Sigmoid colon (tissue), 7 donors: ENCODE data around the gene PDZD8. TPM values are rescaled to one million over a fixed set of nuclear protein-coding genes. Genes with fewer than 3 reads are reported as not detected.

ENCODE experiments used
- DNase-seq: peaks from one replicate; pipeline ENCODE4 v3.0.0-alpha.2; 2019
- H3K27ac ChIP-seq, 4 donors: fragments of 200-600 bp; sonication (generic); one replicate each; pipeline ENCODE4 v1.5.1; 2016 to 2019; ENCODE audit warnings: mild to moderate bottlenecking in 1 of 4
- H3K27me3 ChIP-seq, 3 donors: fragments of 200-600 bp; sonication (generic); one replicate each; pipeline ENCODE4 v1.5.1; 2019; ENCODE audit warnings: mild to moderate bottlenecking in 1 of 3
- H3K36me3 ChIP-seq, 4 donors: fragments of 200-600 bp; sonication (generic); one replicate each; pipeline ENCODE4 v1.5.1; 2016 to 2019
- H3K4me1 ChIP-seq, 4 donors: fragments of 200-600 bp; sonication (generic); one replicate each; pipeline ENCODE4 v1.5.1; 2017 to 2019
- H3K4me3 ChIP-seq, 4 donors: fragments of 200-600 bp; sonication (generic); one replicate each; pipeline ENCODE4 v1.5.1; 2017 to 2019; ENCODE audit warnings: mild to moderate bottlenecking in 2 of 4, moderate library complexity in 1 of 4
- H3K9me3 ChIP-seq, 4 donors: fragments of 200-600 bp in 3 of 4; sonication (generic) in 3 of 4; one replicate each; pipeline versions ENCODE4 v1.5.1 to v1.6.1; 2013 to 2019
- EP300 ChIP-seq, 4 donors: sonication (generic); formaldehyde crosslinking; IDR thresholded peaks; one replicate each; pipeline ENCODE4 v1.6.1; 2017; ENCODE audit warnings: antibody characterized with exemption in 4 of 4
- POLR2A ChIP-seq, 2 donors: fragments of 450-650 bp; IDR thresholded peaks; one replicate each; pipeline ENCODE4 v1.6.1; 2016; ENCODE audit warnings: antibody characterized with exemption in 2 of 2, mild to moderate bottlenecking in 2 of 2, moderate library complexity in 2 of 2
- POLR2AphosphoS5 ChIP-seq, 4 donors: sonication (generic); formaldehyde crosslinking; IDR thresholded peaks; one replicate each; pipeline ENCODE4 v1.6.1; 2017; ENCODE audit warnings: antibody characterized with exemption in 4 of 4
- WGBS, 2 donors: extraction: QIAGEN DNeasy Blood & Tissue Kit; methylation state at CpG; one replicate each; pipeline ENCODE4 v1.1.7; 2013; 5-methylcytosine and 5-hydroxymethylcytosine counted together
- intact Hi-C: fragments of 100-400 bp; cut with DNase I; formaldehyde crosslinking; loops from one replicate; pipeline ENCODE4 v1.15.1; 2023
- polyA plus RNA-seq, 3 donors: library from polyadenylated mRNA; stranded (reverse); fragments of 200-250 nt; gene quantifications; one replicate each; pipeline ENCODE4 v1.2.3, GENCODE V29; 2013
- total RNA-seq, 4 donors: library from RNA; depleted of rRNA; stranded (reverse); fragments of >200 nt; gene quantifications; one replicate each; pipeline ENCODE4 v1.1.0, GENCODE V29; 2016
- TF ChIP-seq, protein P1 (sequence below), 4 experiments: fragments of 450-650 bp in 3 of 4; fragments of 200-600 bp in 1 of 4; IDR thresholded peaks; one replicate each; pipeline ENCODE4 v1.5.1; 2016 to 2019; ENCODE audit warnings: antibody characterized with exemption in 4 of 4, mild to moderate bottlenecking in 3 of 4, moderate library complexity in 2 of 4
- donor health status: healthy with polysubstance abuse.
- donor health status: Bipolar disorder and iron deficiency.
- donor health status: healthy.

PDZD8 gene
- total and polyA plus RNA-seq, 7 donors, result 3.5 to 34.3 (median 25.2) TPM

DNA sequence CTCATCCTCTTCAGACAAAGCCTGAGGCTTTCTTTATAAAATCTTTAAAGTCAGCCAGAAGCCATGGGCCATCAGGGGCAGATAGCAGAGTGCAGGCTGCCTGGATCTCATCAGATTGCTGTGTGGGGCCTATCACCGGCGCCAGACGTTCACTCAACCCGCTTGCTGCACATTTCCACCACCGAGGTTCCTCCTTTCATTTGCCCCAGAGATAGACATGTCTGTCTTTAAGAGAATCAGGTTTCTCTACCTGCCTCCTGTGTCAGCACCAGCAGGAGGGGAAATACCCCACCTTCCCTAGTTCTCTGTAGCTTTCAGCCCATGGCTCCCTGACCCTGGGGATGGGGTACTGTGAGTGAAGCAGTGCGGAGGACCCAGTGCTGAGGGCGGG, 112.3 kb downstream of the PDZD8 start:
- 75 to 92% methylated on average over 7 of the region's 7 CpGs for WGBS, 2 donors
- H3K4me1 ChIP-seq, result no peaks in the 10 kb centered on the region
- intact Hi-C loops, result no loop called here
- DNase-seq, result no peak
- H3K4me3 ChIP-seq, result no peak overlapping the region
- no peaks in the 10 kb centered on the region for H3K36me3 ChIP-seq
- peaks cover 0 to 45% (median 6%) of the 10 kb centered on the region in 3 donors for H3K27me3 ChIP-seq
- no peak for TF ChIP-seq EP300 (IDR thresholded peaks at IDR 0.05)
- TF ChIP-seq, protein P1, sequence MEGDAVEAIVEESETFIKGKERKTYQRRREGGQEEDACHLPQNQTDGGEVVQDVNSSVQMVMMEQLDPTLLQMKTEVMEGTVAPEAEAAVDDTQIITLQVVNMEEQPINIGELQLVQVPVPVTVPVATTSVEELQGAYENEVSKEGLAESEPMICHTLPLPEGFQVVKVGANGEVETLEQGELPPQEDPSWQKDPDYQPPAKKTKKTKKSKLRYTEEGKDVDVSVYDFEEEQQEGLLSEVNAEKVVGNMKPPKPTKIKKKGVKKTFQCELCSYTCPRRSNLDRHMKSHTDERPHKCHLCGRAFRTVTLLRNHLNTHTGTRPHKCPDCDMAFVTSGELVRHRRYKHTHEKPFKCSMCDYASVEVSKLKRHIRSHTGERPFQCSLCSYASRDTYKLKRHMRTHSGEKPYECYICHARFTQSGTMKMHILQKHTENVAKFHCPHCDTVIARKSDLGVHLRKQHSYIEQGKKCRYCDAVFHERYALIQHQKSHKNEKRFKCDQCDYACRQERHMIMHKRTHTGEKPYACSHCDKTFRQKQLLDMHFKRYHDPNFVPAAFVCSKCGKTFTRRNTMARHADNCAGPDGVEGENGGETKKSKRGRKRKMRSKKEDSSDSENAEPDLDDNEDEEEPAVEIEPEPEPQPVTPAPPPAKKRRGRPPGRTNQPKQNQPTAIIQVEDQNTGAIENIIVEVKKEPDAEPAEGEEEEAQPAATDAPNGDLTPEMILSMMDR (IDR thresholded peaks at IDR 0.05), result no peak
- TF ChIP-seq POLR2AphosphoS5 (IDR thresholded peaks at IDR 0.05), result no peak
- no peak for TF ChIP-seq POLR2A (IDR thresholded peaks at IDR 0.05)
- H3K9me3 ChIP-seq, result no peaks in the 10 kb centered on the region
- H3K27ac ChIP-seq, result no peak overlapping the region

DNA sequence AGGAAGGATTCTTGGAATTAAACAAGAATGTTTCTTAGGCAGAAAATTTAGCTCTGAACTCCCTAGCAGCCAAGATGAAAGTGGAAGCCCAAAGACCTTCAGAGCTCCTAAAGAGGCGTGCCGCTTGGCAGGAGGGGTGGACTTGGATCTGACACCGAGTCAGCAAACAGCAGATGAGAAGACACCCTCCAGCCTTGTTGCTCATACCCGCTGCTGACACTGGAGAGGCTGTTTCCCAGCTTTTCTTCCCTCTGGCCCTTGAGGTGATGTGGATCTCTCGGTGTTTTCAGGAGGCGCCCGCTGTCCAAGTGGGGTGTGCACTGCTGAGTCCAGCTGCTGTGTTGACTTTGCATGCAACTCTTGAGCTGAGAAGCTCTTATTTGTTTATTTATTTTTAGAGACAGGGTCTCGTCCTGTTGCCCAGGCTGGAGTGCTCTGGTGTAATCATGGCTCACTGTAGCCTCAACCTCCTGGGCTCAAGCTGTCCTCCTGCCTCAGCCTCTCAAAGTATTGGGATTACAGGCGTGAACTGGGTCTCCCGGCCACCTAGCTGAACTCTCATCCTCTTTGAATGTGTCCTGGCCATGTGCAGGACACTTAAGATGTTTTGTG, 112.8 kb downstream of the PDZD8 start:
- H3K36me3 ChIP-seq, result no peaks in the 10 kb centered on the region
- H3K9me3 ChIP-seq, result no peaks in the 10 kb centered on the region
- WGBS, 2 donors, result 70 to 82% methylated on average over 10 of the region's 10 CpGs
- no peaks in the 10 kb centered on the region for H3K4me1 ChIP-seq
- intact Hi-C loops, result no loop called here
- H3K27ac ChIP-seq, result no peak overlapping the region
- TF ChIP-seq, protein P1 (IDR thresholded peaks at IDR 0.05), result no peak
- no peak for TF ChIP-seq POLR2A (IDR thresholded peaks at IDR 0.05)
- TF ChIP-seq EP300 (IDR thresholded peaks at IDR 0.05), result no peak
- no peak for TF ChIP-seq POLR2AphosphoS5 (IDR thresholded peaks at IDR 0.05)
- H3K27me3 ChIP-seq, result peaks cover 0 to 45% (median 6%) of the 10 kb centered on the region in 3 donors
- no peak for DNase-seq
- no peak overlapping the region for H3K4me3 ChIP-seq

DNA sequence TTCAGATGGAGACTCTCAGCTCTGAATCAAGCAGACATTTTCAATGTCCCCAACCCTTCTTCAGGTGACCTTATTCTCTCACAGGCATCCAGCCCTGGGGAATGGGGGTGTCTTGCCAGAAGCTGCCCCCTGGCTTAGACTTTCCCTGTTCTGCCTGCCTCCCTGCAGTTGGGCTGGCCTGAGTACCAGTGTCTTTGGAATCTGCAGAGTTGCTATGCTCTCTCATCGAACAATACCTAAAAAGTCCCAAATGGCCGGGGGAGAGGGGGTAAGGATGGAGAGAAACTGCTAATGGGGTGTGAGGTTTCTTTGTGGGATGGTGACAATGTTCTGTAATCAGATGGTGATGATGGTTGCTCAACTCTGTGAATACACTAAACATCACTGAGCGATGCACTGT, 113.7 kb downstream of the PDZD8 start:
- no peak for DNase-seq
- intact Hi-C loops, result no loop called here
- H3K36me3 ChIP-seq, result no peaks in the 10 kb centered on the region
- H3K4me3 ChIP-seq, result no peak overlapping the region
- no peaks in the 10 kb centered on the region for H3K9me3 ChIP-seq
- no peak overlapping the region for H3K27ac ChIP-seq
- WGBS, 2 donors, result 90 to 93% methylated on average over 3 of the region's 3 CpGs
- H3K4me1 ChIP-seq, result no peaks in the 10 kb centered on the region
- H3K27me3 ChIP-seq, result peaks cover 0 to 45% (median 6%) of the 10 kb centered on the region in 3 donors
- TF ChIP-seq, protein P1 (IDR thresholded peaks at IDR 0.05), result no peak
- TF ChIP-seq EP300 (IDR thresholded peaks at IDR 0.05) (no peak), POLR2A (IDR thresholded peaks at IDR 0.05) (no peak), POLR2AphosphoS5 (IDR thresholded peaks at IDR 0.05) (no peak)

DNA sequence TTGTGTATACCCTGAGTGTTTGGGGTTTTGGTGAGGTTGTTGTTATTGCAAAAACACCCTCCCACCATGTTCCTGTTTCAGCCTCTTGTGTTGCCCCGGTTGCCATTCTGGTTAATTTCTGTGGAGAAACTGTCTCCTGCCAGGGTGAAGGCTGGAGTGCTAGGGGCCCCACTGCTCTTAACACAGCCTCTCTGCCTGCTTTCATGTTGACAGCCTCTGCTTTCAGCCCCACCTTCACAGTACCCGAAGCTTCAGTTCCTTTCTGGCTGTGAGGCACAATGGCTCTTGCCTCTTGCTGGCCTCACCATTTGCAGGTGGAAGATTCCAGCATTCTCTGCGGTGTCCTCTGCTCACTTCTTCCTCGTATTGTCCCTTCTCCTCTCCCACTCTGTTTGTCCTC, 115.2 kb downstream of the PDZD8 start:
- Histone ChIP-seq H3K27ac (no peak overlapping the region), H3K36me3 (no peaks in the 10 kb centered on the region), H3K27me3 (peaks cover 0 to 45% (median 6%) of the 10 kb centered on the region in 3 donors), H3K9me3 (no peaks in the 10 kb centered on the region), H3K4me1 (no peaks in the 10 kb centered on the region), H3K4me3 (no peak overlapping the region)
- intact Hi-C loops, result no loop called here
- 55 to 65% methylated on average over 4 of the region's 4 CpGs for WGBS, 2 donors
- no peak for DNase-seq
- TF ChIP-seq POLR2AphosphoS5 (IDR thresholded peaks at IDR 0.05), result no peak
- no peak for TF ChIP-seq EP300 (IDR thresholded peaks at IDR 0.05)
- no peak for TF ChIP-seq POLR2A (IDR thresholded peaks at IDR 0.05)
- TF ChIP-seq, protein P1 (IDR thresholded peaks at IDR 0.05), result no peak

DNA sequence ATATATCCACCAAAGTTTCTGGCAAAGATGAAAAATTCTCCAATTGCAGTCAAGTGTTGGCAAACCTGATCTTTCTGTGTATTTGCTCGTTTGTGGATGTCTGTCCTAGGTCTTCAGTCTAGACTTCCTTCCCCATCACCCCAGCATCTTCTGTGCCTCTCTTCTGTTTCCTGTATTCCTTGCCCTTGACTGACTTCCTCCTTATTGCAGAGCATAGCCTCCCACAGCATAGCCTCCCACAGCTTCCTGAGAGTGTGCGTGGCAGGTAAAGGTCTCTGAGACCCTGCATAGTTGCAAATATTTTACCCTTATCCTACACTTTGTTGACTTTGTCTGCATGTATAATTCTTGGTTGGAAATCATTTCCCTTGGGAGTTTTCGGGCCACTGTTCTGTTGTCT, 116.0 kb downstream of the PDZD8 start:
- 52 to 69% methylated on average over 3 of the region's 3 CpGs for WGBS, 2 donors
- no peaks in the 10 kb centered on the region for H3K4me1 ChIP-seq
- intact Hi-C loops, result no loop called here
- peaks cover 0 to 44% (median 6%) of the 10 kb centered on the region in 3 donors for H3K27me3 ChIP-seq
- no peak for DNase-seq
- no peaks in the 10 kb centered on the region for H3K36me3 ChIP-seq
- no peak overlapping the region for H3K27ac ChIP-seq
- TF ChIP-seq POLR2A (IDR thresholded peaks at IDR 0.05) (no peak), EP300 (IDR thresholded peaks at IDR 0.05) (no peak), POLR2AphosphoS5 (IDR thresholded peaks at IDR 0.05) (no peak)
- TF ChIP-seq, protein P1 (IDR thresholded peaks at IDR 0.05), result no peak
- no peaks in the 10 kb centered on the region for H3K9me3 ChIP-seq
- H3K4me3 ChIP-seq, result no peak overlapping the region
